ENCODE data around the gene LIPH.
"Not testable (repeated sequence)": the region's sequence is repeated elsewhere in the genome, so short reads cannot be mapped to it uniquely, and the experiment has no call there.

The LIPH gene

GRCh38 chr3:185470323-185470722, 82.1 kb downstream of the LIPH start:
- no peak for DNase-seq (ENCODE audit: low spot score in 2 of 2)
- no peaks in the 10 kb centered on the region for H3K4me1 Mint-ChIP-seq
- peaks cover 1% of the 10 kb centered on the region for H3K36me3 Mint-ChIP-seq (ENCODE audit: insufficient read depth)
- ATAC-seq (replicated peaks; ENCODE audit: extremely low read depth, poor library complexity, severe bottlenecking): no peak
- no peak overlapping the region for H3K4me3 Mint-ChIP-seq
- no peak overlapping the region for H3K27ac Mint-ChIP-seq (ENCODE audit: low read depth)
- H3K27me3 Mint-ChIP-seq: no peaks in the 10 kb centered on the region
- H3K9me3 Mint-ChIP-seq: no peaks in the 10 kb centered on the region

GRCh38 chr3:185469542-185469941, 82.8 kb downstream of the LIPH start:
- DNase-seq (ENCODE audit: low spot score in 2 of 2) (no peak), ATAC-seq (replicated peaks; ENCODE audit: extremely low read depth, poor library complexity, severe bottlenecking) (no peak)
- H3K36me3 Mint-ChIP-seq (ENCODE audit: insufficient read depth): peaks cover 1% of the 10 kb centered on the region
- H3K4me1 Mint-ChIP-seq: no peaks in the 10 kb centered on the region
- no peak overlapping the region for H3K4me3 Mint-ChIP-seq
- no peaks in the 10 kb centered on the region for H3K9me3 Mint-ChIP-seq
- no peak overlapping the region for H3K27ac Mint-ChIP-seq (ENCODE audit: low read depth)
- no peaks in the 10 kb centered on the region for H3K27me3 Mint-ChIP-seq

GRCh38 chr3:185466123-185466522, 86.3 kb downstream of the LIPH start:
- not testable (repeated sequence) for H3K27ac Mint-ChIP-seq (ENCODE audit: low read depth); H3K4me1 Mint-ChIP-seq; H3K27me3 Mint-ChIP-seq; ATAC-seq (replicated peaks; ENCODE audit: extremely low read depth, poor library complexity, severe bottlenecking); H3K36me3 Mint-ChIP-seq (ENCODE audit: insufficient read depth); DNase-seq (ENCODE audit: low spot score in 2 of 2); H3K9me3 Mint-ChIP-seq; H3K4me3 Mint-ChIP-seq

GRCh38 chr3:185465471-185465870, 86.9 kb downstream of the LIPH start:
- ATAC-seq (replicated peaks; ENCODE audit: extremely low read depth, poor library complexity, severe bottlenecking): no peak
- Mint-ChIP-seq H3K4me1 (no peaks in the 10 kb centered on the region), H3K27ac (ENCODE audit: low read depth) (no peak overlapping the region), H3K27me3 (no peaks in the 10 kb centered on the region), H3K9me3 (no peaks in the 10 kb centered on the region), H3K4me3 (no peak overlapping the region), H3K36me3 (ENCODE audit: insufficient read depth) (no peaks in the 10 kb centered on the region)
- DNase-seq (ENCODE audit: low spot score in 2 of 2): no peak

- Mint-ChIP-seq H3K9me3 (no peaks in the 10 kb centered on the region), H3K27ac (ENCODE audit: low read depth) (no peak overlapping the region), H3K4me3 (no peak overlapping the region), H3K27me3 (no peaks in the 10 kb centered on the region), H3K4me1 (no peaks in the 10 kb centered on the region), H3K36me3 (ENCODE audit: insufficient read depth) (no peaks in the 10 kb centered on the region)
- DNase-seq (ENCODE audit: low spot score in 2 of 2) (no peak), ATAC-seq (replicated peaks; ENCODE audit: extremely low read depth, poor library complexity, severe bottlenecking) (no peak)
Observed at GRCh38 chr3:185460719-185461350, 91.6 kb downstream of the LIPH start.

GRCh38 chr3:185460309-185460708, 92.1 kb downstream of the LIPH start:
- Mint-ChIP-seq H3K9me3 (no peaks in the 10 kb centered on the region), H3K27me3 (no peaks in the 10 kb centered on the region), H3K4me3 (no peak overlapping the region), H3K36me3 (ENCODE audit: insufficient read depth) (no peaks in the 10 kb centered on the region), H3K4me1 (no peaks in the 10 kb centered on the region), H3K27ac (ENCODE audit: low read depth) (no peak overlapping the region)
- DNase-seq (ENCODE audit: low spot score in 2 of 2) (no peak), ATAC-seq (replicated peaks; ENCODE audit: extremely low read depth, poor library complexity, severe bottlenecking) (no peak)

- H3K4me1 Mint-ChIP-seq: no peaks in the 10 kb centered on the region
- no peak overlapping the region for H3K4me3 Mint-ChIP-seq
Observed at GRCh38 chr3:185457376-185457775, 95.0 kb downstream of the LIPH start.

More at GRCh38 chr3:185457376-185457775, 95.0 kb downstream of the LIPH start:
- Mint-ChIP-seq H3K27ac (ENCODE audit: low read depth) (no peak overlapping the region), H3K27me3 (no peaks in the 10 kb centered on the region), H3K9me3 (no peaks in the 10 kb centered on the region), H3K36me3 (ENCODE audit: insufficient read depth) (no peaks in the 10 kb centered on the region)
- no peak for DNase-seq (ENCODE audit: low spot score in 2 of 2)
- no peak for ATAC-seq (replicated peaks; ENCODE audit: extremely low read depth, poor library complexity, severe bottlenecking)
